Measurements from ENCODE around the gene NAB2.
"Not testable (repeated sequence)": the region's sequence is repeated elsewhere in the genome, so short reads cannot be mapped to it uniquely, and the experiment has no call there.

The NAB2 gene

DNA sequence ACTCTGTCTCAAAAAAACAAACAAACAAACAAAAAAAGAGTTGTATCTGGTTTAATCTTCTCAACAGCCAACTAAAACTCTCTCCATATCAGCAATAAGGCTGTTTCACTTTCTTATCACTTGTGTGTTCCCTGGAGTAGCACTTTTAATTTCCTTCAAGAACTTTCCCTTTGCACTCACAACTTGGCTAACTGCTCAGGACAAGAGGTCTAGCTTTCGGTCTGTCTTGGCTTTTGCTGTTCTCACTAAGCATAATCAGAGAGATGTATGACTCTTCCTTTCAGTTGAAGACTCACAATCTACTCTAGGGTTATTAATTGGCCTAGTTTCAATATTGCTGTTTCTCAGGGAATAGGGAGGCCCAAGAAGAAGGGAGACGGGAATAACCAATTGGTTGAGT is 22.7 kb upstream of the NAB2 start:
- no peak for DNase-seq (ENCODE audit: low read depth in 3 of 3)

DNA sequence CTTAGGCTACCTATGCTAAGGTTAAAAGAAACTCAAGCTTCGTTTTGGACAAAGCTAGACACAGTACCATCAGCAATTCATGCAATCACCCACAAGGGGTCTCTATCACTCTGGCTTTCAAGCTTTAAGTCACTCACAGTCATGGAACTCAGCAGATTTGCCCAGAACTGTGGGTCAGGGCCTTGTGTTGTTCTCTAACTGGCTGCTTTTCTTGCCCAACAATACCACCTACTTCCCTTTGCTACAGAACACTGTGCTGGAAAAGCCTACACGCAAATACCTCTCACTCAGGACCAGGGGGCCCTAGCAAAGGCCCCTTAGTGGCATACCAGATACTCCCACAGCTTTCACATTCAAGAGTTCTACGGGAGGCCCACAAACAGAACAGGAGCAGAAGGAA is 19.4 kb upstream of the NAB2 start:
- no peak for DNase-seq (ENCODE audit: low read depth in 3 of 3)

DNA sequence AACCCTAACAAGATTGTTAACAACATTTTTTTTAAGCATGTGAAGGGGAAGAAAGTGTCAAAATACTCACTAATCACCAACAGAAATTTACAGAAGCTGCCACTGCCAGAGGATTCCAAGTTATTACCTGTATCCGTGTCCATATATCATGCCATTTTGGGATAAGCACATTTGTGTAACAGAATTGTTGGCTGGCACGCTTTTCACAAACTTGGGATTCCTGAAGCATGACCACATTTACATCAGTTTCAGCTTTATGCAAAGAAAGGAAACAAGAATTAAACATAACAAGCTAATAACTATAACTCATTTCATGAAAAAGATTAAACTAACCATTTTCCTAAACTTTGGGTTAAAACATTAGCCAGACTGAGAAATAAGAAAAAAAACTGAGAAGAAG is 16.3 kb upstream of the NAB2 start:
- no peak for DNase-seq (ENCODE audit: low read depth in 3 of 3)

DNA sequence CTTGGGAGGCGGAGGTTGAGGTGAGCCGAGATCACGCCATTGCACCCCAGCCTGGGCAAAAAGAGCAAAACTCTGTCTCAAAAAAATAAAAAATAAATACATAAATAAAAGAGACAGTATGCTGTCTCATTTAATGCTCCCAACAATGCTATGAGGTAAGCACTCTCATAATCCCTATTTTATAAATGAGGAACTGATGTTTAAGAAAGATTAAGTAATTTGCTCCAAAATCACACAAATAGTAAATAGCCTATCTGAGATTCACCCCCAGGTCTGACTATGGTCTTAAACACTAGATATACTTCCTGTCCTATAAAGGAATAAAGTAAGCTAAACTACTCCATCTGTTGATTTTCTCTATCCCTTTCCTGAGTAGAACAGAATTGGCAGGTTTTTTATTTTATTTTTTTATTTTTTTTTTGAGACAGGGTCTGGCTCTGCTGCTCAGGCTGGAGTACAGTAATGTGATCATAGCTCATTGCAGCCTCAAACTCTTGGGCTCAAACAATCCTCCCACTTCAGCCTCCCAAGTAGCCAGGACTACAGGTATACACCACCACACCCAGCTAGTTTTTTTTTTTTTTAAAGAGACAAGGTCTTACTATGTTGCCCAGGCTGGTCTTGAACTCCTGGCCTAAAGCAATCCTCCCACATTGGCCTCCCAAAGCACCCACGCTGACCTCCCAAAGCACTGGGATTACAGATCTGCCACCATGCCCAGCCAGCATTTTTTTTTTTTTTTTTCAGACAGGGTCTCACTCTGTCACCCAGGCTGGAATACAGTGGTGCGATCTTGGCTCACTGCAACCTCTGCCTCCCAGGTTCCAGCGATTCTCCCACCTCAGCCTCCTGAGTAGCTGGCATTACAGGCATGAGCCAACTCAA is 15.1 kb upstream of the NAB2 start:
- not testable (repeated sequence) for DNase-seq (ENCODE audit: low read depth in 3 of 3)

DNA sequence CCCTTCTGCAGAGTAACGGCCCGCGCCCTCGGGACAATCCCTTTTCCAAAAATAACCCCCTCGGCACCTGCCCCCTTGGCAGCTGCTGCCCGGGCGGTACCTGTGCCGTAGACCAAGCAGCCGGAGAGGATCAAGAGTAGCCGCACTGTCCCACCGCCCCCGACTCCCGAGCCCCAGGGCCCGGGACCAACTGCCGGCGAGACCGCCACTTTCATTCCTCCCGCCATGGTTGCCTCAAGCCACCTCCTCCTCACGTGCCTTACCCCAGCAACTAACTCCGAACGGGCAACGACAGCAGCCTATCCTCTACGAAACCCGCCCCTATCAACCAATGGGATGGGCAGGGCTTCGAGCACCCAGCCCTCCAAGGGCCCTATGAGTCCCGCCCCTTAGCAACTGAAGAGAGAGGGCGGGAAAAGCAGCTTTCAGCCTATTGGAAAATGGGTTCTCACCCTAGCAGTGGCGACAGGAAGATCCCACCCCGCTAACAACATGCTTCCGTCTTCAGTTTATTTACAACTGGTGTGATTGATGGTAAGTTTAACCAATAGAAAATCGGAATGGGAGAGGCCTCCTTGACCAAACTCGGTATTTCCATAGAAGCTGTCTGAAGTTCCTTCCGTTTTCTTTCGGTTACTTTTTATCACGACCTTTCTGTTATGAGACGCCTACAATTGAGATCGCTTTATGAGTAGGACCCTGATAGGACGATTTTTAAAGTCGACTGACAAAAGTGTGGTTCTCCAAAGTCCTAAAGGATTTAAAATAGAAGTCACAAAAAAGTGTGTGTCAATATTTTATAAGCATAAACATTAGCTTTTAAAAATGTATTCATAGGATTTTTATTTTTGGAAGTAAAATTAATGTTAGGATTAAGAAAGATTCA is 10.2 kb upstream of the NAB2 start, which contains the start of gene NEMP1:
TSS of gene NEMP1 (minus strand) at position 273 of the 886 bp plus-strand sequence. CDS start at position 227, 46 bp downstream.
- peak; percentile 88 to 96 (median 92) for DNase-seq (ENCODE audit: low read depth in 3 of 3)

DNA sequence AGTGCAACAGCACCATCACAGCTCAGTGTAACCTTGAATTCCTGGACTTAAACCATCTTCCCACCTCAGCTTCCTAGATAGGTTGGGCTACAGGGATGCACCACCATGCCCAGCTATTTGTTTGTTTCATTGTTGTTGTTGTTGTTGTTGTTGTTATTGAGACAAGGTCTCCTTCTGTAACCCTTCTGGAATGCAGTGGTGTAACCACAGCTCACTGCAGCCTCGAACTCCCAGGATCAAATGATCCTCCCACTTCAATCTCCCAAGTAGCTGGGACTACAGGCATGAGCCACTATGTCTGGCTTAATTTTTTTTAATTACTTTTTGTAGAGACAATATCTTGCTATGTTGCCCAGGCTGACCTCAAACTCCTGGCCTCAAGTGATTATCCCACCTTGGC is 9.1 kb upstream of the NAB2 start:
- no peak for DNase-seq (ENCODE audit: low read depth in 3 of 3)

DNA sequence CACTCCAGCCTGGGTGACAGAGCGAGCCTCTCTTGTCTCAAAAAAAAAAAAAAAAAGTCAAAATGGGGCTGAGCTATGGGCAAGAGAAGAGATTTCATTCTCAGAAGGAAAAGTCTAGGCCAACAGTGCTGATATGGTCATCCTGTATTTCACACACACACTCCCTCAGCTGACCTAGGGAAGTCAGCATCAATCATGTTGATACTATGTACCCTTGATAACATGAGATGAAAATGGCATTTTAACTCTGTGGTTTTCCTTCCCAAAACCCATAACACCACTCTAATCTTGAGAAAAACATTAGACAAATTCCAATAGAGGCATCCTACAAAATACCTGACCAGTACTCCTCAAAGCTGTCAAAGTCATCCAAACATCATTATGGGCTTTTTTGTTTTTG is 8.1 kb upstream of the NAB2 start:
- no peak for DNase-seq (ENCODE audit: low read depth in 3 of 3)

DNA sequence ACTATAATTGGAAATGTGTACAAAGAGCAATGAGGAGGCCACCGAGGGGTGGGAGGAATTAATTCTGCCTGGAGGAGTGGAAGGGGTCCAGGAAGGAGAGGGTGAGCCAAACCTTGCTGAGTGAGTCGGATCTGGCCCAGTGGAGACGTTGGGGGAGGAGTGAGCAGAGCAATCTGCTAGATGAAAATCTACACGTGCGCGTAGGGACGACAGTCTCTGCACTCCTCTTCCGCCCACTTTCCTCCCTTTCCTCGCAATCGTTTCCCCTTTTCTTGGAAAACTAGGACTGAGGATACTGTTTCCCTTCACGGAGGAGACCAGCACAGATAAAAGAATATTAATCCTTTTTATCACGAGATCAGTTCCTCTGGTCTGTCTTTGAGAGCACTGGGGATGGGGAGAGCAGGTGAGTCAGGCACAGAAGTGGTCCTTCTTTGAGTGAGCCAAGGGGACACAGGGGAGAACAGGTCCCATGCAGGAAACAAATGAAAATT is 2.9 kb upstream of the NAB2 start:
- DNase-seq (ENCODE audit: low read depth in 3 of 3), result no peak

DNA sequence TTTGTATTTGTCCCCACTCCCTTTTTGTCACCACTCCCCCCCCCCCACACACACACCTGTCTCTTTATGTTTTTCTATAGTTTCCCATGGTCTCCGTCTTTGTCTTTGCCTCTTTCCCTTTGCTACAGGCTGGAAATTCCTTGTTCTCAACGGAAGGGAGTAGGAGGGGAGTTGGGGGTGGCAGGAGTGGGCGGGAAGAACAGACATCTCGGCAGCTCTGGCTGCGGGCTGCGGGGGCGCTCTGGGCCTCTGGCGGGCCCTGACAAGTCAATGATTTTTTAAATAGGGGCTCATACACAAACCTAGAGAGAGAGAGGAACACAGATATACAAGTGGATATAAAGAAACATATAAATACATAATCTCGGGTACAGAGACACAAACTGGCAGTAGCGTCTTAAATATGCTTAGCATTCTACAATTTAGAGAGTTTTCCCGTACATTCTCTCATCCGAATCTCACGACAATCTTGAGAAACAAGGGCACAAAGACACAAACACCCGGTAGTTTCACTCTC is 2.4 kb upstream of the NAB2 start:
- DNase-seq (ENCODE audit: low read depth in 3 of 3), result no peak

DNA sequence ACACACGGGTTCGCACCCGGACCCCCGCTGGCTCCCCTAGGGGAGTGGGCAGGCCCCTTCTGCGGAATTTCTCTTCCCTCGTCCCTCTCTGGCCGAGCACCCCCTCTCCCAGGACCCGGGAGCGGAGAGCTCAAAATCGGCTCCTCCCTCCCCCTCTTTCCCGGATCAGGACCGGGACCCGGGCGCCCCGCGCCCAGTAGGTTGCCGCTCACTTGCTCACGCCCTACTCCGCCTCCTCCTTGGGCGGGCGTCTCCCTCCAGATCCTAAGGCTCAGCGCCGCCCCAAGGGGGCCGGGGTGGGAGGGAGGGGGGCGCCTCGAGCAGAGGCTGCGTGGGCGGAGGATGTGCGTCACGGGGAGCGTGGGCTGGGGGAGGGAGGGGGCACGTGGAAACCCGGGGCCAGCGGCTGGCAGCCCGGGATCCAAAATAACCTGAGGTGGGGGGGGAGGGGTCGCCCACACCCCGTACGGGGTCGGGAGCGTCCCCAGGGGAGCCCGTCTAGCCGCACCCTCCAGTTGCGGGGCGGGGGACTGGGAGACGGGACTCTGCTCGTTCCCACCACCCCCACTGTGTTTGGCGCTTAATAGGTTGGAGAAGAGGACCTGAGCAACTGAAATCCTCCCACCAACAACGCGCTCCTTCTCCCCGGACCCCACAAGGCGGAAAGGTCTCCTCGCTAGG is 1.8 kb upstream of the NAB2 start:
- peak; percentile 84 to 93 (median 87) for DNase-seq (ENCODE audit: low read depth in 3 of 3)

DNA sequence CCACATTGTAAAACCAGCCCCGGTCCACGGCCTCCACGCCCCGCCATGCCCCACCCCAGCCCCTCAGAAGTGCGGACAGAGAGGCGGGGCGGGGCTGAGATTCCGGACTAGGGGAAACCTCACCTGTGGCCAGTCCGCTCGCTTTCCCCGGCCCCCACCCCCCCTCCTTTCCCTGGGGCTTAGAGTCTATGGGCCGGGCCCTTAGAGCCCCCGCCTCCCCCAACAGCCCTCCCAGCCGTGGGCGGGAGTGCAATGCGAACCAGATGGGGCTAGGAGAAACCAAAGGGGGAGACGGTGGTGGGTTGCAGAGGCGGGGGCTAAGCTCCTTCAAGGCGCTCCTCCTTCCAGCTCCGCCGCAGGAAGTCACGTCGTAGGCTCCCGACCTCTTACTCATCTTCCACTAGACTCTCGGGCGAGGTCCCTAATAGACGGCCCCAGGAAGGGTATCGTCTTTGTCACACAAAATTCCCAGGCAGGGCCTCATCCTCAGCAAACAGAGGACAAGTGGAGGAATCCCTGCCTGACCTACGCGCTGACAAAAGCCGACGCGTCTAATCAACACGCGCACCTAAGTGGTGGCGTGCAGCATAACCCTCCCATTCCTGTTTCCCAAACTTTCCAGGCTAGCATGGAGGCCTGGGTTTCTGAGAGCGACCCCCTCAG is 1.1 kb upstream of the NAB2 start:
- peak; percentile 77 to 84 (median 83) for DNase-seq (ENCODE audit: low read depth in 3 of 3)

DNA sequence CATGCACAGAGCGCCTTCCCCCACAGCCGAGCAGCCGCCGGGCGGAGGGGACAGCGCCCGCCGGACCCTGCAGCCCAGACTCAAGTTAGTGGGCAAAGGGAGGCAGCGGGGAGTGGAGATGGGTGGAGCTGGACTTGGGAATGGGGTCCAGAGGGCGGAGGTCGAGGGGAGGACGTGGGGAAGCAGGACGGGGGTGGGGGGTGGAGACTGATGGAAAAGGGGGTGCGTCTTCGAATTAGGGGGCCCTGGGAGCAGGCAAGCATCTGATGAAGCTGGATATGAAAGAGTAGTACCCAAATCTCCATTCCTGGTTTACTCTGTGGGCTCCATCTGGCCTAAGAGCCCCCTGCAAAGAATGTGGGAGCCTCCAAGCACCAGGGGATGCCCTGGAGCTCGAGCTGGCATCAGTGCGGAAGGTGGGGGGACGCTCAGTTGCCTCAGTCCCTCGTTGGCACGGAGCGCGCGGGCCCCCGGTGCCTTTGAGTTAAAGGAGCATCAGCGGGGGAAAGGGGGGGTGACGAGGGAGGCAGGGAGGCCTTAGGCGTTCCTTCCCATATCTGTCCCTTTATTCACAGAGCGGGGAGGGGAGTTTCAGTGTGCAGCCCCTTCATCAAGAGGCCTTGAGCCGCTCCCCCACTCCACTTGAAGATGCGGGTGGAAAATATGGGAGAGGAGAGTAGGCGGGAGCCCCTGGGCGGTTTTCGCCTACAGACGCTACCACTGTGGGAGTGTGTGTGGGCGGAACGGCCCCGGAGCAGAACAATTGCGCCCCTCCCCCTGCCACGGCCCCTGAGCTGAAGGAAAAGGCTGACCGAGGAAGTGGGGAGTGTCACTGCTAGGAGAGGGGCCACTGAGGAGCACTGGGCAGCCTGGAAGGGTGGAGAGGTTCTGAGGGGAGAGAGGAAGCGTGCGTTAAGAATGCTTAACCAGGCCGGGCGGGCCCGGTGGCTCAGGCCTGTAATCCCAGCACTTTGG is 644 bp downstream of the NAB2 start:
- DNase-seq (ENCODE audit: low read depth in 3 of 3), result no peak

DNA sequence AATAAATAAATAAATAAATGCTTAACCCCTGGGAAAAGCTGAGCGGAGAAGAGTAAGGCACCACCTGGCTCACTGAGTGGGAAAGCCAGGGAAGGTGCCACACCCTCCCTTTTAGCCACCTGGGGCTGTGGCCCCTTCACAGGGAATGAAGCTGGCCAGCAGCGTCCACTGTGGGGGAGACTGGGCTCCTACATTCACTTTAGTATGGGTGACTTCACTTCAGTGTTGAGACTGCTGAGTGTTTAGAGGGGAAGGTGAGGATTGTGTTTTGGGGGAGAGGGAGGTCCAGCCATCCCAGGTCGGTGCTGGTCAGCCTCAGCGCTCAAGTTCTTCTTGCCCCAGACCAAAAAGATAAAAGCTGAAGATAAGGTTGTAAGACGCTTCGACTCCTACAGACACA is 1.6 kb downstream of the NAB2 start:
- no peak for DNase-seq (ENCODE audit: low read depth in 3 of 3)

DNA sequence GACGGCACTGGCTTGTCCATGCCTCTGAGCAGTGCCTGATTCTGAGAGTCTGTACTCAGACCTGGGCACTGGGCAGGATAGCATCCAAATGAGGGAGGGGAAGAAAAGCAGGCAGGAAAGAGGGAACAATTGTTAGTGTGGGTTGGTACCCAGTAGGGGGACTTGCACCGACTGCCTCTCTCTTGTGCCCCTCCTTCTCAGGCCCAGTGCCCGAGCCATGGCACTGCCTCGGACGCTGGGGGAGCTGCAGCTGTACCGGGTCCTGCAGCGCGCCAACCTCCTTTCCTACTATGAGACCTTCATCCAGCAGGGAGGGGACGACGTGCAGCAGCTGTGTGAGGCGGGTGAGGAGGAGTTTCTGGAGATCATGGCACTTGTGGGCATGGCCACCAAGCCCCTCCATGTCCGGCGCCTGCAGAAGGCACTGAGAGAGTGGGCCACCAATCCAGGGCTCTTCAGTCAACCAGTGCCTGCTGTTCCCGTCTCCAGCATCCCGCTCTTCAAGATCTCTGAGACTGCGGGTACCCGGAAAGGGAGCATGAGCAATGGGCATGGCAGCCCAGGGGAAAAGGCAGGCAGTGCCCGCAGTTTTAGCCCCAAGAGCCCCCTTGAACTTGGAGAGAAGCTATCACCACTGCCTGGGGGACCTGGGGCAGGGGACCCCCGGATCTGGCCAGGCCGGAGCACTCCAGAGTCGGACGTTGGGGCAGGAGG is 2.2 kb downstream of the NAB2 start:
- no peak for DNase-seq (ENCODE audit: low read depth in 3 of 3)

DNA sequence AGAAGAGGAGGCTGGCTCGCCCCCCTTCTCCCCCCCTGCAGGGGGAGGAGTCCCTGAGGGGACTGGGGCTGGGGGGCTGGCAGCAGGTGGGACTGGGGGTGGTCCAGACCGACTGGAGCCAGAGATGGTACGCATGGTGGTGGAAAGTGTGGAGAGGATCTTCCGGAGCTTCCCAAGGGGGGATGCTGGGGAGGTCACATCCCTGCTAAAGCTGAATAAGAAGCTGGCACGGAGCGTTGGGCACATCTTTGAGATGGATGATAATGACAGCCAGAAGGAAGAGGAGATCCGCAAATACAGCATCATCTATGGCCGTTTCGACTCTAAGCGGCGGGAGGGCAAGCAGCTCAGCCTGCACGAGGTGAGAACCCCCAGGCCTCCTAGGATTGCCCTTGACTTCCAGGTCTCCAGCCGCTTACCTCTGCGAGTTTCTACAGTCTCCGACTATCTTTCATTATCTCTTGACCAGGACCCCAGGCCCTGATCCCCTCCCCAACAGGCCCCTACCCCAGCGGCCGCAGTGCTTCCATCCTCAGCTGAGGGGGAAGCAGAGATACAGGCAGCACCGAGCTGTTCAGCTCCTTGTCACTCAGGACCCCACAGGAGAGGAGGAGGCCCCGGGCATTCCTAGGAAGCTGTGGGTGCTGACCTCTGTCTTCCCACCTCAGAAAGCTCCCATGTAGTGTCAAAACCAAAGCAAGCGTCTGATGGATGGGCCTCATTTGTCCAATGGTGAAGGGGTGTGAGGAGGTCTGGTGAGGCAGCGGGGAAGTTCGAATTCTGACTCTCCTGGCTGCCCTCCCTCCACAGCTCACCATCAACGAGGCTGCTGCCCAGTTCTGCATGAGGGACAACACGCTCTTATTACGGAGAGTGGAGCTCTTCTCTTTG is 3.0 kb downstream of the NAB2 start:
- no peak for DNase-seq (ENCODE audit: low read depth in 3 of 3)

DNA sequence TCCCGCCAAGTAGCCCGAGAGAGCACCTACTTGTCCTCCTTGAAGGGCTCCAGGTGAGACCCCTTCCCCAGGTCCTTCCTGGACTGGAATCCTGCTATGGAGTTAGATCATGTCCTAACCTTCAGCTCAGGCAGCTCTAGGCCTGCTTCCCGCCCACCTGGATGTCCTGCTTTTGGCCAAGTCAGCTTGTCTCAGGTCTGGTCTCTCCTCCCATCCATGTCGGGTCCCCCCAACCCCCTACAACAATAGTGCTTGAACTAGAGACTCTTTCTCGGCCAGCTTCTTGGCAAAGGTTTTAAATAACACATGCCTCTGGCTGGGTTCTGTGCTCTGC is 3.6 kb downstream of the NAB2 start:
- no peak for DNase-seq (ENCODE audit: low read depth in 3 of 3)

DNA sequence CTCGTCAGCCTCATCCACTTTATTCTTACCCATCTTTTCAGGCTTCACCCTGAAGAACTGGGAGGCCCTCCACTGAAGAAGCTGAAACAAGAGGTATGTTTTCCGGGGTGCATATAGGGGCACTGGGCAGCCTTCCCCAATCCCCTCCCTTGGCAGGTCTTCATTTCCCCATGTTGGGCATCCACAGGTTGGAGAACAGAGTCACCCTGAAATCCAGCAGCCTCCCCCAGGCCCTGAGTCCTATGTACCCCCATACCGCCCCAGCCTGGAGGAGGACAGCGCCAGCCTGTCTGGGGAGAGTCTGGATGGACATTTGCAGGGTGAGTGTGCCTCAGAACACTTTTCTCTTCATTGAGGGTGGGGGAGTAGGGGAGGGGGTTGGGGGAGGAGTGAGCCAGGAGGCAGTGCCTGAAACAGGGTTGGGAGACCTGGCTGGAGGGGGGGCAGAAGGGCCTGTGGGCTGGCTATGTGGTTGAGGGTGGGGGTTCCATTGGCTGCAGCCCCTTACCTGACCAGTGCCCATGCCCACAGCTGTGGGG is 4.0 kb downstream of the NAB2 start:
- DNase-seq (ENCODE audit: low read depth in 3 of 3), result no peak
